ENCODE results near the gene WDR45B. TPM values are rescaled to one million over a fixed set of nuclear protein-coding genes. Genes with fewer than 3 reads are reported as not detected.

Gene WDR45B
- total RNA-seq, 1 experiment from 2014 or later = 110 TPM

- no peak overlapping the region for H2AFZ ChIP-seq (ENCODE audit: low read length)
- no peaks in the 10 kb centered on the region for H3K79me2 ChIP-seq (ENCODE audit: insufficient read depth, low read length)
- no peaks in the 10 kb centered on the region for H3K9me3 ChIP-seq (ENCODE audit: control insufficient read depth, low read depth, low read length)
- H3K27me3 ChIP-seq (ENCODE audit: insufficient read depth, low read length) = no peaks in the 10 kb centered on the region
- H3K14ac ChIP-seq (ENCODE audit: insufficient read depth, low read length) = no peak overlapping the region
- DNase-seq = peak; percentile 73
- H4K8ac ChIP-seq (replicated peaks; ENCODE audit: insufficient read length, low read depth, low read length) = no peak overlapping the region
- no peak overlapping the region for H3T11ph ChIP-seq (ENCODE audit: low read length)
- peak overlapping the region in 1 of 3 experiments; percentile 84; a peak in 1 of 7 replicates for H3K27ac Mint-ChIP-seq
- no peaks in the 10 kb centered on the region for H3K79me1 ChIP-seq (ENCODE audit: insufficient read depth, low read depth, low read length, poor library complexity, severe bottlenecking)
- H3K4me1 ChIP-seq (ENCODE audit: insufficient read depth, low read length) = no peaks in the 10 kb centered on the region
- WGBS (ENCODE audit: extremely low coverage, insufficient read length, low lambda C conversion rate) = no CpG with 5 or more reads among the region's 45 CpGs
- no peak overlapping the region for H4K91ac ChIP-seq (ENCODE audit: insufficient read length, low read depth, low read length)
- no peaks in the 10 kb centered on the region; a peak in 1 of 5 replicates for H3K9me3 Mint-ChIP-seq
- H3K23me2 ChIP-seq (ENCODE audit: insufficient read length, low read depth, low read length, poor library complexity, severe bottlenecking) = no peaks in the 10 kb centered on the region
- no peak overlapping the region for H3K23ac ChIP-seq (ENCODE audit: insufficient read length, low read depth, low read length)
- H3K18ac ChIP-seq (ENCODE audit: insufficient read length, low read depth, low read length) = no peak overlapping the region
- no peak overlapping the region for H2BK120ac ChIP-seq (ENCODE audit: low read depth, low read length, poor library complexity, severe bottlenecking)
- H2AK5ac ChIP-seq (ENCODE audit: insufficient read length, low read length) = no peak overlapping the region
- H3K27me3 Mint-ChIP-seq (ENCODE audit: low read depth) = no peaks in the 10 kb centered on the region
- H2BK20ac ChIP-seq (ENCODE audit: low read depth, low read length, poor library complexity, severe bottlenecking) = no peak overlapping the region
- no peak overlapping the region for H2BK5ac ChIP-seq (ENCODE audit: insufficient read length, low read length)
- no peak overlapping the region for H3K9ac ChIP-seq (ENCODE audit: extremely low read depth, insufficient read length, low read length)
- no peak overlapping the region for H3K4me3 Mint-ChIP-seq
- no peak overlapping the region for H3K27ac ChIP-seq (ENCODE audit: insufficient read length, low read depth, low read length)
- H3K4me2 ChIP-seq (ENCODE audit: insufficient read depth, insufficient read length, low read length) = no peak overlapping the region
- H3K4ac ChIP-seq (ENCODE audit: low read depth, low read length) = no peak overlapping the region
- H3K4me1 Mint-ChIP-seq = peaks cover 0 to 4% of the 10 kb centered on the region in 2 experiments; a peak in 1 of 4 replicates
- H2BK12ac ChIP-seq (ENCODE audit: insufficient read length, low read depth, low read length) = no peak overlapping the region
- TF ChIP-seq, protein P1, sequence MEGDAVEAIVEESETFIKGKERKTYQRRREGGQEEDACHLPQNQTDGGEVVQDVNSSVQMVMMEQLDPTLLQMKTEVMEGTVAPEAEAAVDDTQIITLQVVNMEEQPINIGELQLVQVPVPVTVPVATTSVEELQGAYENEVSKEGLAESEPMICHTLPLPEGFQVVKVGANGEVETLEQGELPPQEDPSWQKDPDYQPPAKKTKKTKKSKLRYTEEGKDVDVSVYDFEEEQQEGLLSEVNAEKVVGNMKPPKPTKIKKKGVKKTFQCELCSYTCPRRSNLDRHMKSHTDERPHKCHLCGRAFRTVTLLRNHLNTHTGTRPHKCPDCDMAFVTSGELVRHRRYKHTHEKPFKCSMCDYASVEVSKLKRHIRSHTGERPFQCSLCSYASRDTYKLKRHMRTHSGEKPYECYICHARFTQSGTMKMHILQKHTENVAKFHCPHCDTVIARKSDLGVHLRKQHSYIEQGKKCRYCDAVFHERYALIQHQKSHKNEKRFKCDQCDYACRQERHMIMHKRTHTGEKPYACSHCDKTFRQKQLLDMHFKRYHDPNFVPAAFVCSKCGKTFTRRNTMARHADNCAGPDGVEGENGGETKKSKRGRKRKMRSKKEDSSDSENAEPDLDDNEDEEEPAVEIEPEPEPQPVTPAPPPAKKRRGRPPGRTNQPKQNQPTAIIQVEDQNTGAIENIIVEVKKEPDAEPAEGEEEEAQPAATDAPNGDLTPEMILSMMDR (conservative IDR thresholded peaks at IDR 0.05) = peak; percentile 59
- peaks cover 38 to 81% (median 74%) of the 10 kb centered on the region in 3 experiments for H3K36me3 Mint-ChIP-seq (ENCODE audit: insufficient read depth in 1 of 3, low read depth in 3 of 3)
- no peak overlapping the region for H3K56ac ChIP-seq (ENCODE audit: insufficient read length, low read depth, low read length)
- no peaks in the 10 kb centered on the region for H4K20me1 ChIP-seq (ENCODE audit: control insufficient read depth, insufficient read depth, insufficient read length)
- no peak overlapping the region for H4K5ac ChIP-seq (ENCODE audit: insufficient read length, low read depth, low read length)
- no peak overlapping the region for H2BK15ac ChIP-seq (ENCODE audit: low read depth, low read length)
Measured at GRCh38 chr17:82615084-82616020, 32.9 kb downstream of the WDR45B start.
